ENCODE results near the gene LCE2B. TPM values are rescaled to one million over a fixed set of nuclear protein-coding genes. Genes with fewer than 3 reads are reported as not detected.
"Not testable (repeated sequence)": the region's sequence is repeated elsewhere in the genome, so short reads cannot be mapped to it uniquely, and the experiment has no call there.

The LCE2B gene
- total RNA-seq, 2 donors from 2014 or later, result 3.2 TPM; not detected in 1

DNA sequence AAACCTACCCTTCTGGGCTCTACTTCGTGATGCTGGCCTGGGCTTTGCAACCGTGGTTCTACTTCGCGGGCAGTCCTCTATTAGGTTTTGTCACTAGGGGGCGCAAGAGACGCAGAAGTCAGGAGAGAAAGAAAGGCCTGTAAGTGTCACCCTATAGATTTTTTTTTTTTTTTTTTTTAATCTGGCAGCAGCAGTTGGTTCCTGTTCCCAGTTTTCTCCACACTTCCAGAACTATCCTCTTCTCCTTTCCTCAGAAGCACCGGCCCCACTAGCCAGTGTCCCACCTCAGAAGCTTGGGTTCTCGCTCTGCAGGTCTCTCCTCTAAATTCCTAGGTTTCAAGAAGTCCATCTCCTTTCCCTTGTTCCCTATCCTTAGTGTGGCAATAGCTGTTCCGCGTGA lies 31.8 kb upstream of the LCE2B start:
- intact Hi-C loops (cut with DNase I), result no loop called here
- Histone ChIP-seq H3K27me3 (replicated peaks; ENCODE audit: insufficient read depth) (no peaks in the 10 kb centered on the region), H3K4me1 (replicated peaks) (no peaks in the 10 kb centered on the region), H3K9me3 (no peaks in the 10 kb centered on the region), H3K36me3 (no peaks in the 10 kb centered on the region), H3K4me3 (no peak overlapping the region), H3K27ac (no peak overlapping the region)
- no peak for DNase-seq (ENCODE audit: low spot score)
- TF ChIP-seq POLR2AphosphoS5 (IDR thresholded peaks at IDR 0.05), result no peak
- no peak for TF ChIP-seq POLR2A (IDR thresholded peaks at IDR 0.05)
- TF ChIP-seq CTCF (IDR thresholded peaks at IDR 0.05), result no peak
- 29% methylated on average over 10 of the region's 10 CpGs for WGBS

DNA sequence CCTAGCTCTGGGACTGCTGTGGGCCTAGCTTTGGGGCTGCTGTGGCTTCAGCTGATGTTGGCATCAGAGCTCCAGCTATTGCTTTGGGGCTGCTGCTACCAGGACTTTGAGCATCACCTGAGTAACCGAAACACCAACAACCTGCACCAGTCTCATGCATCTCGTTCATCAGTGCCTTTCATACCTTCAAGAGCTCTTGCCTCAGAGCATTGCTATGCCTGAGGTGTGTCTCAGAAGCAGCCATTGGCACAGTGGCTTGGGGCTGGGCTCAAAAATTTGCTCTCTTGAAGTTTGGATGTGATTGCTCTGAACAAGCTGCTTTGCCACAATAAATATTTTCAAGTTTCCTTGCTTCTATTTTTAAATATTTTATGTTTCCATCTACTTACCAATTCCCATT lies 29.5 kb upstream of the LCE2B start:
- no peaks in the 10 kb centered on the region for H3K27me3 ChIP-seq (replicated peaks; ENCODE audit: insufficient read depth)
- no peak for DNase-seq (ENCODE audit: low spot score)
- H3K27ac ChIP-seq, result no peak overlapping the region
- H3K4me1 ChIP-seq (replicated peaks), result no peaks in the 10 kb centered on the region
- WGBS, result 81% methylated on average over 2 of the region's 2 CpGs
- H3K9me3 ChIP-seq, result no peaks in the 10 kb centered on the region
- TF ChIP-seq POLR2A (IDR thresholded peaks at IDR 0.05), result no peak
- H3K4me3 ChIP-seq, result no peak overlapping the region
- intact Hi-C loops (cut with DNase I), result no loop called here
- no peaks in the 10 kb centered on the region for H3K36me3 ChIP-seq

DNA sequence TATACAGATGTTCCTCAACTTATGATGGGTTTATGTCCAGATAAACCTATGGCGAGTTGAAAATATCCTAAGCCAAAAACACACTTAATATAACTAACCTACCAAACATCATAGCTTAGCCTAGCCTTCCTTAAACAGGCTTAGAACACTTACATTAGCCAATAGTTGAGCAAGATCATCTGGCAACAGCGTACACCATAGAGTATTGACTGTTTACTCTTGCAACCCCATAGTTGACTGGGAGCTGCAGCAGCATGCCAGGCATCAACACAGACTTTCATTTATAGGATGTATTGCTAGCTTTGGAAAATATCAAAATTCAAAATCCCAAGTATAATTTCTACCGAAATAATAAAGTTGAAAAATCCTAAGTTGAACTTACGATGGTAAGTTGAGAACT lies 28.2 kb upstream of the LCE2B start:
- intact Hi-C loops (cut with DNase I), result no loop called here
- DNase-seq (ENCODE audit: low spot score), result no peak
- H3K27me3 ChIP-seq (replicated peaks; ENCODE audit: insufficient read depth), result no peaks in the 10 kb centered on the region
- TF ChIP-seq CTCF (IDR thresholded peaks at IDR 0.05), result no peak
- no peak overlapping the region for H3K27ac ChIP-seq
- H3K9me3 ChIP-seq, result no peaks in the 10 kb centered on the region
- 77% methylated on average over 4 of the region's 4 CpGs for WGBS
- no peak overlapping the region for H3K4me3 ChIP-seq
- H3K4me1 ChIP-seq (replicated peaks), result no peaks in the 10 kb centered on the region
- H3K36me3 ChIP-seq, result no peaks in the 10 kb centered on the region

DNA sequence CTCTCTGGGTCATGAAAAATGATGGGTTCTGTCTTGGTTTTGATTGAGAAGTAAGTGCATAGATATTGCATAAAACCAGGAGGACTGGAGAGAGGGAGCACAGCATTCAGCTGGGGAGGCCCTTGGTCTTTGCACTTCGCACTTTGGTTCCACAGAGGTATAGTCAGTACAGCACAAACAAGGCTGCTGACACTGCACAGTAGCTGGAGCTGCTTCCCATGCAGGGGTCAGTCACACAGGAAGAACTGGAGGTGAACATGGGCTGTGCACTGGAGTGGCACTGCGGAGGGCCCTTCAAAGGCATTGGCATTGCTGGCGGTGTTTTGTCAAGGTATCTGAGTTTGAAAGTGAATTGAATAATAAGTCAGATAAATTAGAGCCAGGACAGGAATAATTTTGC lies 27.3 kb upstream of the LCE2B start:
- intact Hi-C loops (cut with DNase I), result no loop called here
- Histone ChIP-seq H3K4me3 (no peak overlapping the region), H3K36me3 (no peaks in the 10 kb centered on the region), H3K9me3 (no peaks in the 10 kb centered on the region), H3K27ac (no peak overlapping the region), H3K4me1 (replicated peaks) (no peaks in the 10 kb centered on the region), H3K27me3 (replicated peaks; ENCODE audit: insufficient read depth) (no peaks in the 10 kb centered on the region)
- WGBS, result 89% methylated on average over 3 of the region's 3 CpGs
- DNase-seq (ENCODE audit: low spot score), result no peak
- TF ChIP-seq POLR2AphosphoS5 (IDR thresholded peaks at IDR 0.05) (no peak), POLR2A (IDR thresholded peaks at IDR 0.05) (no peak), CTCF (IDR thresholded peaks at IDR 0.05) (no peak)

DNA sequence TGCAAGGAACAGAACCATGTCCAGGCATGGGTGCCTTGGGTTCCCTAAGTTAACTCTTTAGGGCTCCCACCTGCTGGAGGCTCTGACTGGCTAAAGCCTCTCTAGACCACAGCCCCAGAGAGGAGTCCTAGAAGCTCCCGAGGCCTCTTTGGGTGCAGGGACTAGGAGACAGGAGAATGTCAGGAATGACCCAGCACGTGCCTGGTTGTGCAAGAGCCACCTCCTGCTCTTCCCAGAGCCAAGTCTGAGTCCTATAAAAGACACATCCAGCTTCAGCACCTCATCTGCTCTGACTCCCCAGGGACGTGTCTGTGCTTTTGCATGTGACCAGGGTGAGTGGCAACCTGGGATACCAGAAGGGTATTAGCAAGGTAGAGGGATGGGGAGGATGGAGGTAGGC lies 22.8 kb upstream of the LCE2B start, which contains the start of gene LCE2D:
Gene LCE2D, plus strand, starts transcription at position 283 of the 400 bp plus-strand sequence. CDS start 726 bp downstream, outside the sequence.
- H3K9me3 ChIP-seq, result no peaks in the 10 kb centered on the region
- no peaks in the 10 kb centered on the region for H3K4me1 ChIP-seq (replicated peaks)
- no peaks in the 10 kb centered on the region for H3K27me3 ChIP-seq (replicated peaks; ENCODE audit: insufficient read depth)
- H3K27ac ChIP-seq, result no peak within 1 kb of the TSS
- no peak within 1 kb of the TSS for H3K4me3 ChIP-seq
- 58% methylated on average over 3 of the region's 3 CpGs for WGBS
- no peak for TF ChIP-seq CTCF (IDR thresholded peaks at IDR 0.05)
- TF ChIP-seq POLR2AphosphoS5 (IDR thresholded peaks at IDR 0.05), result no peak
- no peak for TF ChIP-seq POLR2A (IDR thresholded peaks at IDR 0.05)
- intact Hi-C loops (cut with DNase I), result no loop called here
- no peak for DNase-seq (ENCODE audit: low spot score)
- no peaks in the 10 kb centered on the region for H3K36me3 ChIP-seq

- H3K4me3 ChIP-seq; H3K36me3 ChIP-seq; H3K9me3 ChIP-seq; H3K27me3 ChIP-seq (replicated peaks; ENCODE audit: insufficient read depth); H3K27ac ChIP-seq; intact Hi-C loops (cut with DNase I); DNase-seq (ENCODE audit: low spot score); H3K4me1 ChIP-seq (replicated peaks): not testable (repeated sequence)
- 94% methylated on average over 1 of the region's 1 CpG for WGBS
These were observed 19.8 kb upstream of the LCE2B start for GRCh38 chr1:152666171-152666570.
